ENCODE results near the gene SF3A1. TPM values are rescaled to one million over a fixed set of nuclear protein-coding genes. Genes with fewer than 3 reads are reported as not detected.

SF3A1 gene
- total and polyA plus RNA-seq, 2 donors (not counting 1 experiment from before 2014, with no cell fraction given): 92.1 to 283 TPM

DNA sequence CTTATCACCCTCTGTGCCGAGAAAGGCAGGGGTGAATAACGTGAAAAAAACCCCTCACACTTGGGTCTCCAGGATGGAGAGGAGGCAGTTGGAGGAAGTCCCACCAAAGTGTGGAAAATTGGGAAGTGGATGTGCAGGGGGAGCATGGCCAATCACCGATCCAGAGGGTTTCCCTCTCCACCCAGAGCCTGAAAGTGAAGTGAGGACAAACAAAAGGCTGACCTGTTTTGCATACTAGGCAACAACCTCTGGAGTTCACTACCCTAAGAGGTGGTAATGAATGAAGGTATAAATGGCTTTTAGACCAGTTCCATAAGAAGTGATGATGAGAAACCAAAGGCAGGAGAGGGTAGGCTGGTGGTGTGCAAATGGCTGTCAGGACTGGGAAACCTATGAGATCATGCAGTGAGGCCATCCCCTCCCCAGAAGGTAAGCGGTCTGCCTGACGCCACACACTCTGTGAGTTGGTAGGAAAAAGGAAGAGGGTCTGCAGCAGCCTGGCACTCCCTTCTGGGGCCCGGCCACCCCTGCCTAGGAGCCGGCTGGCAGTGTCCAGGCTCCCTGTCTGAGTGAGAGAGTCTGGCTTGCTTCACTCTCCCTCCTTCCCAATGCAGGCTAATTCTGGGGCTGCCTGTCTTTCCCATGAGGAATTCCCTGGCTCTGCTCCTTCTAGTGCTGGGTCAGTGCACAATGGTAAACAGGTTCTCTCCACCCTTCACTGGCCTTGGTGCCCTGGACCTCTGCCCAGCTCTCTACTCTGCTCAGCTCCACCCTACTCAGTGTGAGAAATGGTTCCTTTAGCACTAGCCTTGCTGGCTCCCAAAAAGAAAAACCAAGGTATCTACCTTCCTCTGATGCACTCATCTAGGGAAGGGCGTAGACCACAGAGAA, 45.6 kb downstream of the SF3A1 start:
- intact Hi-C loops (cut with micrococcal nuclease): no loop called here

More for the DNA sequence above, 45.6 kb downstream of the SF3A1 start:
- no peak for DNase-seq
- peak overlapping the region; percentile 60 for H3K4me2 ChIP-seq (replicated peaks; ENCODE audit: low read depth, low read length, poor library complexity, severe bottlenecking)
- H3K27me3 Mint-ChIP-seq: no peaks in the 10 kb centered on the region
- peaks cover 81% of the 10 kb centered on the region for H3K79me2 ChIP-seq (ENCODE audit: control insufficient read depth, insufficient read depth, low read length)
- H3K27me3 ChIP-seq (replicated peaks in 1 of 4; ENCODE audit: control extremely low read depth in 1 of 4, control insufficient read depth in 3 of 4, insufficient read depth in 4 of 4, low read length in 3 of 4): no peaks in the 10 kb centered on the region
- H3K9ac ChIP-seq (ENCODE audit: low read length): peak overlapping the region; percentile 18
- no peaks in the 10 kb centered on the region for H3K9me3 Mint-ChIP-seq (ENCODE audit: insufficient read depth)
- ATAC-seq (ENCODE audit: low read depth): no peak
- POLR2A ChIA-PET: interaction anchor here (1.4 to 2.9 kb wide), 2 partner anchors 16 to 21 kb away, joined by 4 to 22 read pairs; partner anchors contain the start of gene TBC1D10A
- peaks cover 96 to 99% of the 10 kb centered on the region in 2 donors for H3K4me1 ChIP-seq (ENCODE audit: control insufficient read depth in 2 of 2, insufficient read depth in 2 of 2, low read length in 2 of 2)
- TF ChIP-seq EZH2 (IDR thresholded peaks at IDR 0.05; ENCODE audit: borderline replicate concordance, insufficient read depth, low read depth, low read length, poor library complexity, severe bottlenecking): no peak
- TF ChIP-seq CTCF (IDR thresholded peaks at IDR 0.05): no peak
- peak overlapping the region; percentile 58 for H3K4me3 Mint-ChIP-seq
- 90% methylated on average over 3 of the region's 8 CpGs for WGBS (ENCODE audit: insufficient coverage)
- CTCF ChIA-PET: interaction anchor here (1.0 to 19.2 kb wide), 3 partner anchors 10 to 21 kb away, joined by 5 to 229 read pairs (median 5); partner anchors contain the start of gene CASTOR1
- H3K27ac ChIP-seq (ENCODE audit: low read length in 2 of 2): peak overlapping the region; percentile 69 to 86
- peaks cover 0 to 9% of the 10 kb centered on the region in 2 experiments for H3K36me3 ChIP-seq (replicated peaks in 1 of 2; ENCODE audit: control extremely low read depth in 1 of 2, control insufficient read depth in 1 of 2, extremely low read depth in 1 of 2, insufficient read depth in 2 of 2, low read length in 1 of 2)
- no peak overlapping the region for H2AFZ ChIP-seq (ENCODE audit: insufficient read depth, low read depth, low read length, poor library complexity, severe bottlenecking)
- no peaks in the 10 kb centered on the region for H4K20me1 ChIP-seq (ENCODE audit: control insufficient read depth, insufficient read depth, low read length, poor library complexity, severe bottlenecking)
- peak overlapping the region; percentile 94 for H3K27ac Mint-ChIP-seq
- H3K4me3 ChIP-seq (ENCODE audit: control extremely low read depth in 1 of 5, extremely low read depth in 1 of 5, insufficient read depth in 1 of 5, low read depth in 2 of 5, low read length in 4 of 5): no peak overlapping the region
- H3K4me1 Mint-ChIP-seq: peaks cover 97% of the 10 kb centered on the region
- no peaks in the 10 kb centered on the region for H3K9me3 ChIP-seq (ENCODE audit: control extremely low read depth in 1 of 3, control insufficient read depth in 2 of 3, insufficient read depth in 1 of 3, low read length in 2 of 3)

Data from B cell (primary cell).